HCT116 (cell line): ENCODE data around the gene GNAI3. TPM values are rescaled to one million over a fixed set of nuclear protein-coding genes. Genes with fewer than 3 reads are reported as not detected.

Experiments used
- ATAC-seq: fragments of 200-7000 bp; cut with Tn5 transposase; 2 replicates; pipeline ENCODE4 v1.9.1; 2020; ENCODE audit warnings: mild to moderate bottlenecking, moderate library complexity
- BruUV-seq: library from RNA; stranded (reverse); fragments of 400-500 nt; replicated peaks from 2 replicates; lab custom pipeline; 2021; lab: Mats Ljungman, UMichigan
- CTCF ChIA-PET: fragments of 300-600 bp; sonication (Branson Sonifier 250); formaldehyde crosslinking; loops from one replicate; lab custom pipeline; 2021; ENCODE audit warnings: antibody characterized with exemption; lab: Charles Lee
- POLR2A ChIA-PET: fragments of 300-600, 350-600 bp; sonication (Branson Sonifier 250); formaldehyde crosslinking; loops from one replicate; lab custom pipeline; 2021; ENCODE audit warnings: antibody characterized with exemption; lab: Charles Lee
- RAD21 ChIA-PET, 2 experiments: fragments of 300-600 bp; sonication (Branson Sonifier 250); formaldehyde crosslinking; loops; one replicate each; lab custom pipeline; 2023; ENCODE audit warnings: low total read pairs in 2 of 2; ENCODE audit not compliant: uncharacterized antibody in 2 of 2, unreplicated experiment in 2 of 2, low non-redundant PET in 1 of 2; lab: Charles Lee
- DNase-seq: peaks from one replicate; pipeline ENCODE4 v3.0.0-alpha.2; 2010; ENCODE audit warnings: low read depth, low spot score
- H2AFZ ChIP-seq: fragments of 200-600 bp; shearing (Covaris generic), sonication (generic); 2 replicates; pipeline ENCODE4 v1.6.1; 2017; ENCODE audit warnings: low read depth, mixed run types, mixed read lengths, antibody characterized with exemption, low read length; ENCODE audit not compliant: poor library complexity, severe bottlenecking
- H3K27ac ChIP-seq: 2 replicates; pipeline ENCODE4 v1.5.1; 2012; ENCODE audit warnings: low read depth, low read length
- H3K27me3 ChIP-seq: fragments of 200-600 bp; sonication (generic); 2 replicates; pipeline ENCODE4 v1.6.1; 2016; ENCODE audit warnings: mixed run types, low read length, mixed read lengths; ENCODE audit not compliant: insufficient read depth
- H3K36me3 ChIP-seq, 2 experiments: fragments of 200-500 bp in 1 of 2; fragments of 200-600 bp in 1 of 2; sonication (Bioruptor generic) in 1 of 2; sonication (generic) in 1 of 2; 2 replicates each; pipeline versions ENCODE4 v1.5.1 to v1.6.1; 2014 to 2016; ENCODE audit warnings: low read length in 2 of 2, inconsistent platforms in 1 of 2, mixed read lengths in 1 of 2, mixed run types in 1 of 2; ENCODE audit not compliant: insufficient read depth in 2 of 2, control insufficient read depth in 1 of 2
- H3K4me1 ChIP-seq, 2 experiments: fragments of 200-600 bp in 1 of 2; sonication (generic) in 1 of 2; 2 replicates each; pipeline versions ENCODE4 v1.5.1 to v1.6.1; 2012 to 2017; ENCODE audit warnings: low read length in 2 of 2, inconsistent platforms in 1 of 2, mild to moderate bottlenecking in 1 of 2, mixed read lengths in 1 of 2, mixed run types in 1 of 2, moderate library complexity in 1 of 2; ENCODE audit not compliant: insufficient read depth in 2 of 2, control insufficient read depth in 1 of 2
- H3K4me2 ChIP-seq: fragments of 200-600 bp; sonication (generic); 2 replicates; pipeline ENCODE4 v1.6.1; 2017; ENCODE audit warnings: mixed run types, low read length, mixed read lengths
- H3K4me3 ChIP-seq, 2 experiments: fragments of 200-600 bp in 1 of 2; sonication (generic) in 1 of 2; replicated peaks in 1 of 2; 2 replicates each; pipeline ENCODE4 v1.5.1; 2011 to 2016; ENCODE audit warnings: low read length in 2 of 2, control low read depth in 1 of 2, low read depth in 1 of 2, mild to moderate bottlenecking in 1 of 2, mixed read lengths in 1 of 2, mixed run types in 1 of 2
- H3K79me2 ChIP-seq: fragments of 200-600 bp; sonication (generic); 2 replicates; pipeline ENCODE4 v1.6.1; 2017; ENCODE audit warnings: mild to moderate bottlenecking, mixed run types, low read length, moderate library complexity, mixed read lengths; ENCODE audit not compliant: insufficient read depth
- H3K9ac ChIP-seq: fragments of 200-600 bp; sonication (generic); 2 replicates; pipeline ENCODE4 v1.6.1; 2016; ENCODE audit warnings: low read length, mixed read lengths
- H3K9me2 ChIP-seq: fragments of 200-600 bp; sonication (generic), shearing (Covaris generic); 2 replicates; pipeline ENCODE4 v1.6.1; 2017; ENCODE audit warnings: mixed run types, mild to moderate bottlenecking, moderate library complexity; ENCODE audit not compliant: insufficient read depth
- H3K9me3 ChIP-seq, 2 experiments: fragments of 200-500 bp in 1 of 2; fragments of 200-600 bp in 1 of 2; sonication (Bioruptor generic) in 1 of 2; sonication (generic) in 1 of 2; 2 replicates each; pipeline ENCODE4 v1.6.1; 2014 to 2017; ENCODE audit warnings: low read length in 2 of 2, mixed read lengths in 2 of 2, inconsistent platforms in 1 of 2, low read depth in 1 of 2, mild to moderate bottlenecking in 1 of 2, mixed run types in 1 of 2, moderate library complexity in 1 of 2; ENCODE audit not compliant: control insufficient read depth in 1 of 2, insufficient read depth in 1 of 2
- H4K20me1 ChIP-seq: fragments of 200-600 bp; sonication (generic), shearing (Covaris generic); 2 replicates; pipeline ENCODE4 v1.6.1; 2017; ENCODE audit warnings: mixed run types, mild to moderate bottlenecking, moderate library complexity; ENCODE audit not compliant: insufficient read depth
- CEBPB ChIP-seq: IDR thresholded peaks from 2 replicates; pipeline ENCODE4 v1.6.1; 2012; ENCODE audit warnings: low read depth
- EGR1 ChIP-seq: IDR thresholded peaks from 2 replicates; pipeline ENCODE4 v1.6.1; 2012; ENCODE audit warnings: low read depth
- EZH2 ChIP-seq: fragments of 200-600 bp; sonication (generic); IDR thresholded peaks from 2 replicates; pipeline ENCODE4 v1.6.1; 2017; ENCODE audit warnings: antibody characterized with exemption, mixed run types
- EZH2phosphoT487 ChIP-seq: fragments of 200-600 bp; IDR thresholded peaks from 2 replicates; pipeline ENCODE4 v1.6.1; 2018; ENCODE audit warnings: antibody characterized with exemption, borderline replicate concordance
- FOSL1 ChIP-seq: IDR thresholded peaks from 2 replicates; pipeline ENCODE4 v1.6.1; 2012; ENCODE audit warnings: low read depth
- POLR2A ChIP-seq: IDR thresholded peaks from 2 replicates; pipeline ENCODE4 v1.7.0; 2011; ENCODE audit warnings: borderline replicate concordance; ENCODE audit not compliant: insufficient read depth, insufficient read length; ENCODE audit errors: extremely low read depth
- POLR2AphosphoS5 ChIP-seq: IDR thresholded peaks from 2 replicates; pipeline ENCODE4 v1.6.1; 2011; ENCODE audit warnings: mild to moderate bottlenecking, low read depth, low read length, moderate library complexity
- RAD21 ChIP-seq: IDR thresholded peaks from 2 replicates; pipeline ENCODE4 v1.6.1; 2012; ENCODE audit warnings: low read depth, mild to moderate bottlenecking
- SP1 ChIP-seq: IDR thresholded peaks from 2 replicates; pipeline ENCODE4 v1.6.1; 2012; ENCODE audit warnings: low read depth
- SRF ChIP-seq: IDR thresholded peaks from 2 replicates; pipeline ENCODE4 v1.6.1; 2012; ENCODE audit warnings: low read depth
- TCF7L2 ChIP-seq: IDR thresholded peaks from 2 replicates; pipeline ENCODE4 v1.7.0; 2011; ENCODE audit warnings: borderline replicate concordance, inconsistent platforms; ENCODE audit not compliant: insufficient read depth, insufficient read length; ENCODE audit errors: extremely low read depth
- intact Hi-C: fragments of 100-400 bp; cut with micrococcal nuclease; formaldehyde crosslinking; loops from 2 replicates; pipeline ENCODE4 v1.10.0; 2022
- total RNA-seq: library from RNA; stranded (reverse); gene quantifications from one replicate; pipeline ENCODE4 v1.2.1, GENCODE V29; 2021; ENCODE audit not compliant: unreplicated experiment
- TF ChIP-seq, protein P1 (sequence below): IDR thresholded peaks from 2 replicates; pipeline ENCODE4 v1.6.1; 2012
- TF ChIP-seq, protein P2 (sequence below): IDR thresholded peaks from 2 replicates; pipeline ENCODE4 v1.6.1; 2012

The GNAI3 gene
- total RNA-seq, 1 experiment from 2014 or later = 9.5 TPM

DNA sequence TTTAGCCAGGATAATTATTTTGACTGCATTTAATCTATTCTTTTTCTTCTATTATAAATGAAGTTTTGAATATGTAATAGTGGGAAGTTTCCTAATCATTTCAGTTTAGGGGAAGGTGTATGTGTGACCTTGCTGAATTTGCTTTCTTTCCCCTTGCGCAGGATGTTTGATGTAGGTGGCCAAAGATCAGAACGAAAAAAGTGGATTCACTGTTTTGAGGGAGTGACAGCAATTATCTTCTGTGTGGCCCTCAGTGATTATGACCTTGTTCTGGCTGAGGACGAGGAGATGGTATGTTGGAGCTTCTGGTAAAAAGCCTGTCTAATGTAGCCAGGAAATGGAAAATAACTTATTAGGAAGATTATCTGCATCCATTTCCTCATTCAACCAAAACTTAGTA, 37.6 kb downstream of the GNAI3 start:
- Histone ChIP-seq H3K9me3 (no peaks in the 10 kb centered on the region), H3K4me3 (no peak overlapping the region), H3K4me1 (no peaks in the 10 kb centered on the region), H3K9me2 (no peaks in the 10 kb centered on the region), H3K27me3 (no peaks in the 10 kb centered on the region), H4K20me1 (no peaks in the 10 kb centered on the region), H3K27ac (no peak overlapping the region), H3K9ac (no peak overlapping the region), H3K4me2 (no peak overlapping the region), H3K79me2 (peaks cover 4% of the 10 kb centered on the region; the same call in 1 of the 2 replicates), H2AFZ (no peak overlapping the region), H3K36me3 (peaks cover 24 to 34% of the 10 kb centered on the region in 2 experiments)
- intact Hi-C loops = no loop called here
- RAD21 ChIA-PET = no interaction called here
- CTCF ChIA-PET = no interaction called here
- TF ChIP-seq RAD21 (no peak), SP1 (no peak)
- DNase-seq (no peak), ATAC-seq (no peak)
- no TSS peak for BruUV-seq
- POLR2A ChIA-PET = no interaction called here

DNA sequence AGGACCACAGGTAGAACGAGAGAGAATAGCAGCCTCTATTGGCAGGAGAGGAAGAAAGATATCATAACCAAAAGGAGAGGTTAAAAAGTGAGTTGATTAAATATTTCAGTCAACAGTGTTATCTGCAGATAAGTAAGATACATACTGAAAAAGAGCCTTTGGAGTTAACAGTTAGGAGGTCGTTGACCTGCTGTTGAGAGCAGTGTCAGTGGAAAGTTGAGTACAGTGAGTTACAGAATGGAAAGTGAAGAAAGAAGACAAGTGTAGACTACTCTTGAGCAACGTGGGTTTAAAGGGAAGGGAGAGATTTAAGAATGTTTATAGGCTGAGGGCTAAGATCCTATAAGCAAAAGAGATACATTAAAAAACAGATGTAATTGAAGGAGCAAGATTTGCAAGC, 40.8 kb downstream of the GNAI3 start:
- no peak for ATAC-seq
- TF ChIP-seq, protein P1, sequence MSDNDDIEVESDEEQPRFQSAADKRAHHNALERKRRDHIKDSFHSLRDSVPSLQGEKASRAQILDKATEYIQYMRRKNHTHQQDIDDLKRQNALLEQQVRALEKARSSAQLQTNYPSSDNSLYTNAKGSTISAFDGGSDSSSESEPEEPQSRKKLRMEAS = no peak
- TF ChIP-seq FOSL1 (no peak), EGR1 (no peak), EZH2 (no peak), POLR2AphosphoS5 (no peak), POLR2A (no peak), TCF7L2 (no peak), SRF (no peak), EZH2phosphoT487 (no peak), SP1 (no peak), CEBPB (no peak)
- TF ChIP-seq, protein P2, sequence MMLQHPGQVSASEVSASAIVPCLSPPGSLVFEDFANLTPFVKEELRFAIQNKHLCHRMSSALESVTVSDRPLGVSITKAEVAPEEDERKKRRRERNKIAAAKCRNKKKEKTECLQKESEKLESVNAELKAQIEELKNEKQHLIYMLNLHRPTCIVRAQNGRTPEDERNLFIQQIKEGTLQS = no peak
- intact Hi-C loops = no loop called here
- no peak overlapping the region for H3K4me2 ChIP-seq
- H2AFZ ChIP-seq = no peak overlapping the region
- no peak overlapping the region for H3K9ac ChIP-seq
- H3K36me3 ChIP-seq = peaks cover 37 to 40% of the 10 kb centered on the region in 2 experiments
- no peak overlapping the region for H3K27ac ChIP-seq
- RAD21 ChIA-PET = no interaction called here
- POLR2A ChIA-PET = no interaction called here
- H3K9me2 ChIP-seq = no peaks in the 10 kb centered on the region
- H3K9me3 ChIP-seq = no peaks in the 10 kb centered on the region
- H3K27me3 ChIP-seq = no peaks in the 10 kb centered on the region
- no TSS peak for BruUV-seq
- H3K4me1 ChIP-seq = no peaks in the 10 kb centered on the region
- H4K20me1 ChIP-seq = no peaks in the 10 kb centered on the region
- H3K4me3 ChIP-seq = no peak overlapping the region
- H3K79me2 ChIP-seq = no peaks in the 10 kb centered on the region
- CTCF ChIA-PET = no interaction called here
- no peak for DNase-seq
